ENCODE data around the gene RGL2. TPM values are rescaled to one million over a fixed set of nuclear protein-coding genes. Genes with fewer than 3 reads are reported as not detected.

RGL2 gene
- total and polyA plus RNA-seq, 2 of the 13 experiments (the other 11 are each of a cell fraction or from before 2014, with no cell fraction given) = 22.9 to 47.4 TPM

- TF ChIP-seq CHD2 (IDR thresholded peaks at IDR 0.05; ENCODE audit: low read depth, low read length) (peak; percentile 54; the same call in 1 of the 2 replicates), CENPT (CRISPR knock-in tag; IDR thresholded peaks at IDR 0.05; ENCODE audit: low read depth) (no peak; the same call in 1 of the 2 replicates), SMAD3 (CRISPR knock-in tag; IDR thresholded peaks at IDR 0.05) (peak; percentile 97), NFKBIZ (CRISPR knock-in tag; IDR thresholded peaks at IDR 0.05) (peak; percentile 75; the same call in 1 of the 2 replicates), ZNF563 (CRISPR knock-in tag; IDR thresholded peaks at IDR 0.05) (peak; percentile 89), GABPA (IDR thresholded peaks at IDR 0.05; ENCODE audit: low read depth, low read length) (peak; percentile 78), GABPA (CRISPR knock-in tag; IDR thresholded peaks at IDR 0.05; ENCODE audit: low read depth) (peak; percentile 98), TMF1 (CRISPR knock-in tag; IDR thresholded peaks at IDR 0.05; ENCODE audit: low read depth) (peak; percentile 79), THRA (CRISPR knock-in tag; IDR thresholded peaks at IDR 0.05; ENCODE audit: borderline replicate concordance) (peak; percentile 73), HNF1A (IDR thresholded peaks at IDR 0.05; ENCODE audit: low read depth) (peak; percentile 29; the same call in 1 of the 2 replicates), HNF1A (CRISPR knock-in tag; IDR thresholded peaks at IDR 0.05; ENCODE audit: borderline replicate concordance) (peak; percentile 79), MIXL1 (CRISPR knock-in tag; IDR thresholded peaks at IDR 0.05) (no peak; the same call in 1 of the 2 replicates), SIX4 (CRISPR knock-in tag; IDR thresholded peaks at IDR 0.05) (no peak; the same call in 1 of the 2 replicates), CENPBD1 (CRISPR knock-in tag; IDR thresholded peaks at IDR 0.05; ENCODE audit: borderline replicate concordance, low read depth) (no peak), ZNF770 (CRISPR knock-in tag; IDR thresholded peaks at IDR 0.05) (peak; percentile 43; the same call in 1 of the 2 replicates), ZNF225 (CRISPR knock-in tag; IDR thresholded peaks at IDR 0.05) (peak; percentile 85; the same call in 1 of the 2 replicates), MLXIP (CRISPR knock-in tag; IDR thresholded peaks at IDR 0.05; ENCODE audit: borderline replicate concordance) (peak; percentile 63; the same call in 1 of the 2 replicates)
Observed at GRCh38 chr6:33271468-33272274, 27.1 kb downstream of the RGL2 start, which contains the start of the genes RPS18 and VPS52 (continued).

Data from HepG2 (cell line).